Heart left ventricle (tissue), 13 donors: ENCODE measurements around the gene RNF180.

Experiments used
- POLR2A ChIP-seq, 2 donors: fragments of 450-650 bp; IDR thresholded peaks; one replicate each; pipeline ENCODE4 v1.6.1; 2017; ENCODE audit warnings: antibody characterized with exemption in 2 of 2, mild to moderate bottlenecking in 2 of 2, moderate library complexity in 2 of 2
- TF ChIP-seq, protein P1 (sequence below), 12 donors: fragments of 200-600 bp; sonication (generic) in 4 of 12; IDR thresholded peaks; one replicate each; pipeline versions ENCODE4 v1.5.0 to v1.8.0; 2018 to 2022; ENCODE audit warnings: antibody characterized with exemption in 12 of 12, mild to moderate bottlenecking in 5 of 12
- donor health status: ischemic (EF 13 %, LVEDD 7.1; RV severe dilation, severe dysfunction).
- donor health status: DM: no; HTN: yes; CAD: no.
- donor health status: DM: no; HTN: no; CAD: no.
- donor health status: ischemic (EF 25% LVEDD 6.9; RV normal size, moderate dysfunction).
- donor health status: ischemic (EF 25% LVEDD 5.7; RV mildly dilated, moderate dysfunction).
- donor health status: ischemic (EF 35%, LVEDD 5.7; RV mildly dilated, moderate dysfunction).
- donor health status: nonischemic (EF 11% LVEDD 7.7; RV severe dilation, severe dysfunction).
- donor health status: DM: yes; HTN: yes; CAD: no.
- donor health status: PGD.
- donor health status: ischemic (EF 29% LVEDD 5.4; RV normal size, mild dysfunction).
- donor health status: nonischemic (EF 23%, LVEDD 6.1; RV moderate dilation, normal function).

- TF ChIP-seq, protein P1, sequence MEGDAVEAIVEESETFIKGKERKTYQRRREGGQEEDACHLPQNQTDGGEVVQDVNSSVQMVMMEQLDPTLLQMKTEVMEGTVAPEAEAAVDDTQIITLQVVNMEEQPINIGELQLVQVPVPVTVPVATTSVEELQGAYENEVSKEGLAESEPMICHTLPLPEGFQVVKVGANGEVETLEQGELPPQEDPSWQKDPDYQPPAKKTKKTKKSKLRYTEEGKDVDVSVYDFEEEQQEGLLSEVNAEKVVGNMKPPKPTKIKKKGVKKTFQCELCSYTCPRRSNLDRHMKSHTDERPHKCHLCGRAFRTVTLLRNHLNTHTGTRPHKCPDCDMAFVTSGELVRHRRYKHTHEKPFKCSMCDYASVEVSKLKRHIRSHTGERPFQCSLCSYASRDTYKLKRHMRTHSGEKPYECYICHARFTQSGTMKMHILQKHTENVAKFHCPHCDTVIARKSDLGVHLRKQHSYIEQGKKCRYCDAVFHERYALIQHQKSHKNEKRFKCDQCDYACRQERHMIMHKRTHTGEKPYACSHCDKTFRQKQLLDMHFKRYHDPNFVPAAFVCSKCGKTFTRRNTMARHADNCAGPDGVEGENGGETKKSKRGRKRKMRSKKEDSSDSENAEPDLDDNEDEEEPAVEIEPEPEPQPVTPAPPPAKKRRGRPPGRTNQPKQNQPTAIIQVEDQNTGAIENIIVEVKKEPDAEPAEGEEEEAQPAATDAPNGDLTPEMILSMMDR (IDR thresholded peaks at IDR 0.05) = peak; percentile 56 to 87 (median 73)
- TF ChIP-seq POLR2A (IDR thresholded peaks at IDR 0.05) = no peak
Measured at GRCh38 chr5:64147849-64148441, 17.7 kb upstream of the RNF180 start.
